Left lung (tissue), 10 donors: ENCODE measurements around the gene PTPRD. TPM values are rescaled to one million over a fixed set of nuclear protein-coding genes. Genes with fewer than 3 reads are reported as not detected.

Source experiments
- ATAC-seq: fragments of 200-7000 bp; cut with Tn5 transposase; one replicate; pipeline ENCODE4 v1.9.1; 2020; ENCODE audit warnings: moderate library complexity
- DNase-seq, 4 donors: peaks; one replicate each; pipeline ENCODE4 v3.0.0-alpha.2; 2013 to 2020
- H3K27ac ChIP-seq, 2 donors: fragments of 200-600 bp; sonication (generic) in 1 of 2; one replicate each; pipeline versions ENCODE4 v1.5.0 to v1.8.0; 2020 to 2021
- H3K27me3 ChIP-seq, 2 donors: fragments of 200-600 bp; sonication (generic) in 1 of 2; one replicate each; pipeline versions ENCODE4 v1.5.0 to v1.8.0; 2020 to 2021
- H3K36me3 ChIP-seq, 2 donors: fragments of 200-600 bp; sonication (generic) in 1 of 2; one replicate each; pipeline versions ENCODE4 v1.5.0 to v1.8.0; 2020 to 2021
- H3K4me1 ChIP-seq, 2 donors: fragments of 200-600 bp; one replicate each; pipeline ENCODE4 v1.8.0; 2021
- H3K4me3 ChIP-seq, 2 donors: fragments of 200-600 bp; sonication (generic) in 1 of 2; one replicate each; pipeline versions ENCODE4 v1.5.0 to v1.8.0; 2020 to 2021; ENCODE audit warnings: mild to moderate bottlenecking in 1 of 2
- H3K9me3 ChIP-seq, 2 donors: fragments of 200-600 bp; sonication (generic) in 1 of 2; one replicate each; pipeline versions ENCODE4 v1.5.0 to v1.8.0; 2020 to 2021
- CTCF ChIP-seq, 2 donors: fragments of 200-600 bp; sonication (generic) in 1 of 2; IDR thresholded peaks; one replicate each; pipeline versions ENCODE4 v1.5.0 to v1.8.0; 2021; ENCODE audit warnings: antibody characterized with exemption in 2 of 2
- intact Hi-C, 2 donors: fragments of 100-400 bp; cut with DNase I; formaldehyde crosslinking; loops; one replicate each; pipeline versions ENCODE4 v1.11.2 to v1.14.2; 2022
- polyA plus RNA-seq, 6 donors: library from polyadenylated mRNA; unstranded; fragments of 120-200 nt; gene quantifications; one replicate each; pipeline ENCODE4 v1.2.1, GENCODE V29; 2013; ENCODE audit not compliant: insufficient read length in 6 of 6
- total RNA-seq, 2 donors: library from RNA; stranded (reverse); fragmentation: NEBNext Ultra II Directional; extraction: Animal tissue kit (Norgen Biotek cat#: 25700); gene quantifications; one replicate each; pipeline ENCODE4 v1.2.1, GENCODE V29; 2021
- donor health status: DM: no; HTN: yes; CAD: no.
- donor health status: DM: no; HTN: no; CAD: no.

The PTPRD gene
- total and polyA plus RNA-seq, 8 donors = 24.2 to 167 (median 139) TPM

GRCh38 chr9:10048994-10049393, 563.8 kb downstream of the PTPRD start:
- H3K4me3 ChIP-seq = no peak overlapping the region
- H3K9me3 ChIP-seq = no peaks in the 10 kb centered on the region
- no peak overlapping the region for H3K27ac ChIP-seq
- intact Hi-C loops = no loop called here
- no peaks in the 10 kb centered on the region for H3K36me3 ChIP-seq
- TF ChIP-seq CTCF (IDR thresholded peaks at IDR 0.05) = no peak
- H3K4me1 ChIP-seq = no peaks in the 10 kb centered on the region
- H3K27me3 ChIP-seq = no peaks in the 10 kb centered on the region
- ATAC-seq (no peak), DNase-seq (no peak)

GRCh38 chr9:10045598-10045997, 567.2 kb downstream of the PTPRD start:
- ATAC-seq = no peak
- Histone ChIP-seq H3K27ac (no peak overlapping the region), H3K36me3 (no peaks in the 10 kb centered on the region), H3K27me3 (no peaks in the 10 kb centered on the region), H3K4me3 (no peak overlapping the region), H3K4me1 (no peaks in the 10 kb centered on the region), H3K9me3 (no peaks in the 10 kb centered on the region)
- intact Hi-C loops = no loop called here
- DNase-seq = peak in 1 of 4 donors; percentile 21
- no peak for TF ChIP-seq CTCF (IDR thresholded peaks at IDR 0.05)

GRCh38 chr9:10041726-10042229, 571.0 kb downstream of the PTPRD start:
- intact Hi-C loops = no loop called here
- no peaks in the 10 kb centered on the region for H3K4me1 ChIP-seq
- no peak for DNase-seq
- H3K36me3 ChIP-seq = no peaks in the 10 kb centered on the region
- H3K4me3 ChIP-seq = no peak overlapping the region
- no peak for ATAC-seq
- no peak for TF ChIP-seq CTCF (IDR thresholded peaks at IDR 0.05)
- H3K27me3 ChIP-seq = no peaks in the 10 kb centered on the region
- no peak overlapping the region for H3K27ac ChIP-seq
- no peaks in the 10 kb centered on the region for H3K9me3 ChIP-seq

- Histone ChIP-seq H3K27me3 (no peaks in the 10 kb centered on the region), H3K9me3 (no peaks in the 10 kb centered on the region), H3K4me3 (no peak overlapping the region), H3K27ac (no peak overlapping the region), H3K36me3 (no peaks in the 10 kb centered on the region), H3K4me1 (no peaks in the 10 kb centered on the region)
- DNase-seq = no peak
- intact Hi-C loops = no loop called here
- no peak for TF ChIP-seq CTCF (IDR thresholded peaks at IDR 0.05)
- no peak for ATAC-seq
Measured at GRCh38 chr9:10036095-10036494, 576.7 kb downstream of the PTPRD start.

- TF ChIP-seq CTCF (IDR thresholded peaks at IDR 0.05) = no peak
- Histone ChIP-seq H3K9me3 (peaks cover 0 to 7% of the 10 kb centered on the region in 2 donors), H3K4me3 (no peak overlapping the region), H3K36me3 (no peaks in the 10 kb centered on the region), H3K27me3 (no peaks in the 10 kb centered on the region), H3K4me1 (no peaks in the 10 kb centered on the region), H3K27ac (no peak overlapping the region)
- no peak for DNase-seq
- intact Hi-C loops = no loop called here
- ATAC-seq = no peak
Measured at GRCh38 chr9:10032166-10032565, 580.6 kb downstream of the PTPRD start.
